ENCODE measurements around the gene LMF1.
"Not testable (repeated sequence)": the region's sequence is repeated elsewhere in the genome, so short reads cannot be mapped to it uniquely, and the experiment has no call there.

The LMF1 gene

DNA sequence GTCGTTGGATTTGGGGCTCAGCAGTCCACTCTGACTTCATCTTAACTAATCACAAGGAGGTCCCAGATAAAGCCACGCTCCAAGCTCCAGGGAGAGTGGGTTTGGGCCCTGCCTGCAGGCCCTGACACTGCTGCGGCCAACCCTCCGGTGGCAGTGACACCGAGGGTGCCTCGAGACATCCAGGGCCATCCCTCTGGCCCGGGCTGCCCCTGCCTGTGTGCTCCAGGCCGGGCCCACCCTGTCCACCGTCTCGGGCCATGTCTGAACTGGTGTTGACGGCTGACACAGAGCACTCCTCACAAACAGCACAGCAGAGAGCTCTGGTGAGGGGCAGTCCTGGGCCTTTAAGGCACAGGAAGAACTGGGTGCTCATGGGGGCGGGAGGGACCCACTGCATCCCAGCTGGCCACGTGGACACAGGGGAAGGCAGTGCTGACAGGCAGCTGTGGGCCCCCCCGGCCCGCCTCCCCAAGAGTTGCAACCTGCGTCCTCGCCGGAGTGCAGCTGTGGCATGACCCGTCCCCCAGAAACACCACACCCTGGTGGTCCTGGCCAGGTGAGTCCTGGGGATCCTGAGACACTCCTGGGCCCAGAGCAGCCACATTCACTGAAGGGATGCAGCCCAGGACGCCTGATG is 80.0 kb downstream of the LMF1 start:
- no peak for DNase-seq (ENCODE audit: low read depth in 2 of 2)
- TF ChIP-seq, protein P1, sequence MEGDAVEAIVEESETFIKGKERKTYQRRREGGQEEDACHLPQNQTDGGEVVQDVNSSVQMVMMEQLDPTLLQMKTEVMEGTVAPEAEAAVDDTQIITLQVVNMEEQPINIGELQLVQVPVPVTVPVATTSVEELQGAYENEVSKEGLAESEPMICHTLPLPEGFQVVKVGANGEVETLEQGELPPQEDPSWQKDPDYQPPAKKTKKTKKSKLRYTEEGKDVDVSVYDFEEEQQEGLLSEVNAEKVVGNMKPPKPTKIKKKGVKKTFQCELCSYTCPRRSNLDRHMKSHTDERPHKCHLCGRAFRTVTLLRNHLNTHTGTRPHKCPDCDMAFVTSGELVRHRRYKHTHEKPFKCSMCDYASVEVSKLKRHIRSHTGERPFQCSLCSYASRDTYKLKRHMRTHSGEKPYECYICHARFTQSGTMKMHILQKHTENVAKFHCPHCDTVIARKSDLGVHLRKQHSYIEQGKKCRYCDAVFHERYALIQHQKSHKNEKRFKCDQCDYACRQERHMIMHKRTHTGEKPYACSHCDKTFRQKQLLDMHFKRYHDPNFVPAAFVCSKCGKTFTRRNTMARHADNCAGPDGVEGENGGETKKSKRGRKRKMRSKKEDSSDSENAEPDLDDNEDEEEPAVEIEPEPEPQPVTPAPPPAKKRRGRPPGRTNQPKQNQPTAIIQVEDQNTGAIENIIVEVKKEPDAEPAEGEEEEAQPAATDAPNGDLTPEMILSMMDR (IDR thresholded peaks at IDR 0.05; ENCODE audit: low read depth, low read length) = no peak
- H3K4me3 ChIP-seq (replicated peaks in 1 of 2; ENCODE audit: low read depth in 2 of 2, low read length in 2 of 2) = no peak overlapping the region

DNA sequence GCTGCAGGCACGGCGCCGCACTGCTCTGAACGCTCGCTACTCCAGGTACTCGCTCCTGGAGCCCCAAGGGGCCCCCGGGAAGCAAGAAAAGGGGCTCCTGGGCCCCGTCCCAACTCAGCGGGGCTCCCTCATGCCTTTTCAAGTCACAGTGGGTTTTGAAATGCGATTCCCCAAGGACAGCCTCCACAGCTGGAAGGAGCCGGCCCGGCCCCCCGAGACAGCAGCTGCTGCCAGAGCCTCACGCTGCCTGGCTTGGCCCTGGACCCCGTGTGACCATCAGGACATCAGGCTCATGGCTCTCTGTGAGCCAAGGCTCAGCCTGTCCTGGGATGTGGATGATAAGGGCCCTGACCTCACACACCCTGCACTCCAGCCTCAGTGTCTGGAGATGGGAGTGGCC is 80.6 kb downstream of the LMF1 start:
- H3K4me3 ChIP-seq (replicated peaks in 1 of 2; ENCODE audit: low read depth in 2 of 2, low read length in 2 of 2) = no peak overlapping the region
- DNase-seq (ENCODE audit: low read depth in 2 of 2) = no peak
- TF ChIP-seq, protein P1 (IDR thresholded peaks at IDR 0.05; ENCODE audit: low read depth, low read length) = no peak

DNA sequence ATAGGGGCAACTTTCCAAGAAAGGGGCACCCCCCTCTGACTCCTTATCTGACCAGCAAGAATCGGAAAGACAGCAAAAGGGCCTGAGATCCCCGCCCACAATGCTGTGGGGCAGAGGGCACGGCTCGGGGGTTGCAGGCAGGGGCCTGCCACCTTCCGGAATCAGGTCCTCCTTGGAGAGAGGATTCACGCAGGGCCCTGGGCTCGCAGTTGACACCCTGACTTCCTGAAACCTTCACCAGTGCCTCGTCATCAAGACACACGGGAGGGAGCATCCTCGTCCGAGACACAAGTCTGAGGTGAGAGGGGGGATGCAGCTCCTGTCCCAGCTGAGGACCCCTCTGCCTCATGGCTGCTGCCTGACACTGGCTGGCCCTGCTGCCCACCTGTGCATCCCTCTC is 81.2 kb downstream of the LMF1 start:
- no peak for DNase-seq (ENCODE audit: low read depth in 2 of 2)
- no peak overlapping the region for H3K4me3 ChIP-seq (replicated peaks in 1 of 2; ENCODE audit: low read depth in 2 of 2, low read length in 2 of 2)
- TF ChIP-seq, protein P1 (IDR thresholded peaks at IDR 0.05; ENCODE audit: low read depth, low read length) = no peak

DNA sequence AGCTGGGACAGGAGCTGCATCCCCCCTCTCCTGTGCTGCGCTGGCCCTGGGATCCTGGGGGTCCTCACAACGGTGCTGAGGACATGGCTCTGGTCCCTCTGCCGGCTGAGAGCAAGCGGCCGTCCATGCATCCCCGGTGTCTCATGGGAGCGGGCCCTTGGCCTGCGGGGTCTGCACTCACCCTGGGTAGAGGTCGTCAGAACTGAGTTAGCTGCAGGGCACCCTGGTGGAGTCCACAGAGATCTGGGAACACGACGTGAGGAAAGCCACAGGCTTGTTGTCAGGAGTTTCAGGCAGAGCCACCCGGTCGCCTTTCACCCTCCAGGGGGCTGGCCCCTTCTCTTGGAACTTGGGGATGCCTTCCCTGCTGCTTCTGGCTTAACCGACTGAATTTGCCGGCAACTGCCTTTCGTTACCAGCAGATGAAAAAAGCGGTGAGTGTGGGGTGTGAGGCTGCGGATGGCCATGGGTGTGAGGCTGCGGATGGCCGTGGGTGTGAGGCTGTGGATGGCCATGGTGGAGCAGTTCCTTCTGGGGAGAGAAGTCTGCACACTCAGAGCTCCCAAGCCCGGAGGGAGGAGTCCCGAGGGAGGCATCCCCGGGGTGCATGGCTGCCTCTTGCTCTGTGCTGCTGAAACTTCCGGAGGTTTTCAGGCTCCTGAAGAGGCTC is 81.7 kb downstream of the LMF1 start:
- no peak overlapping the region for H3K4me3 ChIP-seq (replicated peaks in 1 of 2; ENCODE audit: low read depth in 2 of 2, low read length in 2 of 2)
- TF ChIP-seq, protein P1 (IDR thresholded peaks at IDR 0.05; ENCODE audit: low read depth, low read length) = no peak
- no peak for DNase-seq (ENCODE audit: low read depth in 2 of 2)

DNA sequence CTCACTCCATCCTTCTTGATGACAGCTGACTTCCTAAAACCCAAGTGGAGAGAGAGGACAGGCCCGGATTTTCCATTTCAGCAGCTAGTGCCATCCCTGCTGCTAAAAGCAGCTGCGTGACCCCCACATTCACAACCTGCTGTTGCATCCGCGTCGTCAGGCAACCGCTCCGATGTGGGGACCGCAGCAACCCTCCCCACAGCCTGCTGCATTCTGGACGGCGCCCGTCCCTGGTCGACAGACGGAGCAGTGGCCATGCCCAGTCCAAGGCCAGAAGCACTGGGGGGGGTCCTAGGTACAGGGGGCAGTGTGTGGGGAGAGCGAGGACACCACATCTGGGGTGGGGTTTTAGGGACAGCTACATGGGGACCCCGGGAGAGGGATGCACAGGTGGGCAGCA is 82.3 kb downstream of the LMF1 start:
- not testable (repeated sequence) for DNase-seq (ENCODE audit: low read depth in 2 of 2); H3K4me3 ChIP-seq (replicated peaks in 1 of 2; ENCODE audit: low read depth in 2 of 2, low read length in 2 of 2)

DNA sequence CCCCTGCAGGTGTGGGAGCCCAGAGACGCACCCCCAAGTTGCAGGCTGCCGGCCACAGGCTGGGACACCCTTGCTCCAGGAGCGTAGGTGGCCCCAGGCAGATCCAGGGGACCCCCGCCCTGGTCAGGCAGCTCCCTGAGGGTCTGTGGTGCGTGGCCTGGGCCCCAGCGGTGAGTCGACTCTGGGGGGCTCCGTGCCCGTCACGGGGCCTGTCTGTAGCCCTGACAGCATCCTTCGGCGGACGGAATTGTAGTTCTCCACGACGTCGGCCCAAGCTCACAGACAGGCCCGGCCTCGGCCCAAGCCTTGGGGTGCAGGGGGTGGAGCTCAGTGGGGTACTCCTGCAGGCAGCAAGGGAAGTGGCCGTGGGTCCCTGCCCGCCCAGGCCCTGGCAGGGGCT is 82.9 kb downstream of the LMF1 start:
- DNase-seq (ENCODE audit: low read depth in 2 of 2) = no peak
- TF ChIP-seq, protein P1 (IDR thresholded peaks at IDR 0.05; ENCODE audit: low read depth, low read length) = no peak
- H3K4me3 ChIP-seq (replicated peaks in 1 of 2; ENCODE audit: low read depth in 2 of 2, low read length in 2 of 2) = no peak overlapping the region

DNA sequence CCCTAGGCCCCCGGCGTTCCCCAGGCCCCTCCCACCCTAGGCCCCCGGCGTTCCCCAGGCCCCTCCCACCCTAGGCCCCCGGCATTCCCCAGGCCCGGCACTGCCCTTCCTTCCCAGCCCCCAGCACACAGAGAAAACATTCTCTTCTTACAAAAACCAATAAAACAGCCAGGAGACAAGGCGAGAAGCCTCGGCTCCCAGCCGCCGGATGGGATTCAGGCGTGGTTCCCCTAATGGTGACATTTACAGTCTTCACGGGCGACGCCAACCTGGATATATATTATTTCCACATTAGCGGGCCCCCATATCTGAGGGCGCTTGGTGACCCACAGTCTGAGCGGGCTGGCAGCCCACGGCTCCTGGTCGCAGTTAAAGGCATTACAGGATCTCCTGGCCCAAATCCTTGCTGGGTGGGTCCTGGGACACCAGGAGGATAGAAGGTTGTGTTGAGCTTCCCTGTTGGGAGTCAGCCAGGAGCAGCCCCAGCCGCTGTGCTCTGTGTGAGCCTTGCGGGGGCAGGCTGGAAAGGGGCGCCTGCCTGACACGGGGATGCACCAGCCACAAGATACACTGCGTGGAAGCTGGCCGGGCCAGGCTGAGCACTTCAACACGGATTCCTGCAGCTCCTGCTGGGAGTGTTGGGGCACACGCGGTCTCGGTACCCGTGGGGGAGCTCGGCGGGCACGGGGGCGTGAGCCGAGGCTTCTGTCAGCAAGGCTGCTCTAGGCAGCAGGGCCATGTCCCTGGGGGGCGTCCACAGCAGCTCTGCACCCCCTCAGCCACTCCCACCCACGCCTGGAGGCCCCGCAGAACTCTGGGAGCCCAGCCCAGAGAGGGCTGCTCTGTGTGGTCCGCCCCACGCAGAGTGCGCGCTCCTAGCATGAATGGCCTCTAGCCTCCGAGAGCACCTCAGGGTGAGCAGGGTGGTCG is 83.7 kb downstream of the LMF1 start:
- H3K4me3 ChIP-seq (replicated peaks in 1 of 2; ENCODE audit: low read depth in 2 of 2, low read length in 2 of 2) = no peak overlapping the region
- TF ChIP-seq, protein P1 (IDR thresholded peaks at IDR 0.05; ENCODE audit: low read depth, low read length) = no peak
- DNase-seq (ENCODE audit: low read depth in 2 of 2) = no peak
